Smooth muscle cell (in vitro differentiated cells): ENCODE data around the gene IVNS1ABP. TPM values are rescaled to one million over a fixed set of nuclear protein-coding genes. Genes with fewer than 3 reads are reported as not detected.

Experiments
- DNase-seq: peaks from one replicate; lab custom pipeline; 2025; ENCODE audit not compliant: unreplicated experiment; lab: John Stamatoyannopoulos, UW
- H2AFZ ChIP-seq: fragments of 200-600 bp; sonication (generic); 2 replicates; pipeline ENCODE4 v1.6.0; 2016; ENCODE audit warnings: antibody characterized with exemption, low read depth, mild to moderate bottlenecking
- H3F3A ChIP-seq: fragments of 200-600 bp; sonication (generic); 2 replicates; pipeline ENCODE4 v1.6.0; 2017; ENCODE audit warnings: antibody characterized with exemption, low read depth
- H3K27ac ChIP-seq: fragments of 200-600 bp; sonication (generic); 2 replicates; pipeline ENCODE4 v1.5.1; 2016; ENCODE audit warnings: low read depth, mild to moderate bottlenecking
- H3K27me3 ChIP-seq: fragments of 200-600 bp; sonication (generic); 2 replicates; pipeline ENCODE4 v1.6.1; 2016; ENCODE audit warnings: low read depth, mild to moderate bottlenecking
- H3K36me3 ChIP-seq: fragments of 200-600 bp; sonication (generic); 2 replicates; pipeline ENCODE4 v1.5.1; 2016; ENCODE audit warnings: low read depth
- H3K4me1 ChIP-seq: fragments of 200-600 bp; sonication (generic); 2 replicates; pipeline ENCODE4 v1.5.1; 2016; ENCODE audit warnings: low read depth
- H3K4me2 ChIP-seq: fragments of 200-600 bp; sonication (generic); 2 replicates; pipeline ENCODE4 v1.6.0; 2016; ENCODE audit warnings: mild to moderate bottlenecking
- H3K4me3 ChIP-seq: fragments of 200-600 bp; sonication (generic); 2 replicates; pipeline ENCODE4 v1.5.1; 2016; ENCODE audit warnings: mild to moderate bottlenecking
- H3K79me2 ChIP-seq: fragments of 200-600 bp; sonication (generic); 2 replicates; pipeline ENCODE4 v1.6.0; 2016; ENCODE audit warnings: low read depth, mild to moderate bottlenecking
- H3K9ac ChIP-seq: fragments of 200-600 bp; sonication (generic); 2 replicates; pipeline ENCODE4 v1.6.0; 2016; ENCODE audit warnings: low read depth
- H3K9me3 ChIP-seq: fragments of 200-600 bp; sonication (generic); replicated peaks from 2 replicates; pipeline ENCODE4 v1.5.1; 2016; ENCODE audit warnings: low read depth
- H4K20me1 ChIP-seq: fragments of 200-600 bp; sonication (generic); 2 replicates; pipeline ENCODE4 v1.6.0; 2016; ENCODE audit warnings: low read depth
- WGBS: methylation state at CpG from one replicate; pipeline ENCODE4 v1.1.7; 2016; ENCODE audit warnings: low lambda C conversion rate; 5-methylcytosine and 5-hydroxymethylcytosine counted together
- polyA plus RNA-seq: library from polyadenylated mRNA; unstranded; fragments of >200 nt; fragmentation: Nextera tagmentation; extraction: Ambion mirVana; gene quantifications from 2 replicates; pipeline ENCODE4 v1.2.1, GENCODE V29; 2016
- total RNA-seq: library from RNA; depleted of rRNA; stranded (reverse); fragments of >200 nt; gene quantifications from 2 replicates; pipeline ENCODE4 v1.2.3, GENCODE V29; 2014
- TF ChIP-seq, protein P1 (sequence below): fragments of 200-600 bp; sonication (generic); IDR thresholded peaks from 2 replicates; pipeline ENCODE4 v1.5.1; 2017; ENCODE audit warnings: borderline replicate concordance, mild to moderate bottlenecking, antibody characterized with exemption; ENCODE audit not compliant: insufficient read depth, poor library complexity, severe bottlenecking

Gene IVNS1ABP
- total and polyA plus RNA-seq, 2 experiments from 2014 or later, result 128 to 315 TPM

DNA sequence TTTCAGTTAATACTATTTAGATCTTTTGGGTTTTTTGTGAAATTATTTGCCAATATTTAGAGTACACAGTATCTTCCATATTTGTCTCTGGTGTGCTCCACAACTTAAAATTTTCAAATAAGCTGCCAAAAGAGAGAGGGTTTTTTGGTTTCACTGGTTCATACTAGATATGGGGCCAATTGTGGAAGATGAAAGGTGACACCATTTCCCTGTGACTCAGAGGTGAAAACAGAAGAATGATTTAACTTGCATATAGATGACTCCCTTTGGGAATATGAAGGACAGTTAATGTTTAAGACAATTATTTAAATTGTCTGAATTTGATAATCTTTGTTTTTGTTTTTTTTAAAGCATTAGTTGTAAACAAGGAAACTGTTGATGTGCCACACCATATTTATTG, 37.5 kb downstream of the IVNS1ABP start:
- H2AFZ ChIP-seq, result no peak overlapping the region
- no peaks in the 10 kb centered on the region for H3K36me3 ChIP-seq
- H3K4me3 ChIP-seq, result no peak overlapping the region
- H3K27me3 ChIP-seq, result no peaks in the 10 kb centered on the region
- no peak for DNase-seq
- no peaks in the 10 kb centered on the region for H4K20me1 ChIP-seq
- no peak overlapping the region for H3K27ac ChIP-seq
- no peak overlapping the region for H3K4me2 ChIP-seq
- no peaks in the 10 kb centered on the region for H3K9me3 ChIP-seq
- TF ChIP-seq, protein P1, sequence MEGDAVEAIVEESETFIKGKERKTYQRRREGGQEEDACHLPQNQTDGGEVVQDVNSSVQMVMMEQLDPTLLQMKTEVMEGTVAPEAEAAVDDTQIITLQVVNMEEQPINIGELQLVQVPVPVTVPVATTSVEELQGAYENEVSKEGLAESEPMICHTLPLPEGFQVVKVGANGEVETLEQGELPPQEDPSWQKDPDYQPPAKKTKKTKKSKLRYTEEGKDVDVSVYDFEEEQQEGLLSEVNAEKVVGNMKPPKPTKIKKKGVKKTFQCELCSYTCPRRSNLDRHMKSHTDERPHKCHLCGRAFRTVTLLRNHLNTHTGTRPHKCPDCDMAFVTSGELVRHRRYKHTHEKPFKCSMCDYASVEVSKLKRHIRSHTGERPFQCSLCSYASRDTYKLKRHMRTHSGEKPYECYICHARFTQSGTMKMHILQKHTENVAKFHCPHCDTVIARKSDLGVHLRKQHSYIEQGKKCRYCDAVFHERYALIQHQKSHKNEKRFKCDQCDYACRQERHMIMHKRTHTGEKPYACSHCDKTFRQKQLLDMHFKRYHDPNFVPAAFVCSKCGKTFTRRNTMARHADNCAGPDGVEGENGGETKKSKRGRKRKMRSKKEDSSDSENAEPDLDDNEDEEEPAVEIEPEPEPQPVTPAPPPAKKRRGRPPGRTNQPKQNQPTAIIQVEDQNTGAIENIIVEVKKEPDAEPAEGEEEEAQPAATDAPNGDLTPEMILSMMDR, result no peak
- H3K79me2 ChIP-seq, result no peaks in the 10 kb centered on the region
- H3F3A ChIP-seq, result no peaks in the 10 kb centered on the region
- no peak overlapping the region for H3K9ac ChIP-seq
- H3K4me1 ChIP-seq, result no peaks in the 10 kb centered on the region

DNA sequence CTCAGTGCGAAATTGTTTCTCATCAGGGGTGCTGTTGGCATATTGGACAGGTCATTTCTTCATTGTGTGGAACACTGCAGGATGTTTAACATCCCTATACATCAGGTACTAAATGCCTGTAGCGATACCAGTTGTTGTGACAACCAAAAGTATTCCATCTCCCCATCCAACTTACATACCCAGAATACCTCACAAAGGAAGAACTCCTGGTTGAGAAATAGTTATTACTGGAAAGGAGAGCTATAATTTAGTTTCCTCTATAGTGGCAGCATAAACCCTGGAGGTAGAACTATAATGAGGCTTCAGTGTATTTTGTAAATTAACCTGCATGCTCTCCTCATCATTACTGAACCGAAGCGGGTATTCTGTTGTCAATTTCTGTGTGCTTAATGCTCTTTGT, 45.1 kb downstream of the IVNS1ABP start:
- 95% methylated on average over 4 of the region's 4 CpGs for WGBS
- Histone ChIP-seq H3K27me3 (no peaks in the 10 kb centered on the region), H2AFZ (no peak overlapping the region), H3K4me2 (no peak overlapping the region), H4K20me1 (no peaks in the 10 kb centered on the region), H3K9me3 (no peaks in the 10 kb centered on the region), H3K36me3 (no peaks in the 10 kb centered on the region), H3K4me1 (no peaks in the 10 kb centered on the region), H3K9ac (no peak overlapping the region), H3F3A (no peaks in the 10 kb centered on the region), H3K27ac (no peak overlapping the region), H3K79me2 (no peaks in the 10 kb centered on the region), H3K4me3 (no peak overlapping the region)
- DNase-seq, result no peak
- TF ChIP-seq, protein P1, result no peak

DNA sequence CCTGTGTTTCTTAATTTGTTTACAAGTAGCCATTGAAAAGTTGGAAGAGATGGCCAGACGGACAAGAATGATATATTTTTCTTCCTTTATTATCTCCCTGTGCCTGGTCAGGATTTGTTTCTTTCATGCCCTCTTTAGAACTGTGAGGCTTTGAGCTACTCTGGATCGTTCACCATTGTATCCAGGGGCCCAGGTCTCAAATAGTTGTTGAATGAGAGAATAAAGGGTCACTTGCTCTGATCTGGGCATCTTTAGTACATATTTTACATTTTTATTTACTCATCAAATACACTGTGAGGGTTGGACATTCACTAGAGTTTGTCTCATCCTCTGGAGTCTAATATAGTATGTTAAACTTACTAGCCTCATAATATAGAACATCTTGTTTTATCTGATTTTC, 48.7 kb downstream of the IVNS1ABP start:
- no peak overlapping the region for H2AFZ ChIP-seq
- WGBS, result 85% methylated on average over 2 of the region's 2 CpGs
- no peak overlapping the region for H3K9ac ChIP-seq
- H3K4me3 ChIP-seq, result no peak overlapping the region
- DNase-seq, result no peak
- no peaks in the 10 kb centered on the region for H3K9me3 ChIP-seq
- H3K4me1 ChIP-seq, result no peaks in the 10 kb centered on the region
- no peak overlapping the region for H3K27ac ChIP-seq
- H3K4me2 ChIP-seq, result no peak overlapping the region
- no peaks in the 10 kb centered on the region for H3K36me3 ChIP-seq
- H4K20me1 ChIP-seq, result no peaks in the 10 kb centered on the region
- TF ChIP-seq, protein P1, result no peak
- no peaks in the 10 kb centered on the region for H3F3A ChIP-seq
- no peaks in the 10 kb centered on the region for H3K27me3 ChIP-seq
- H3K79me2 ChIP-seq, result no peaks in the 10 kb centered on the region

DNA sequence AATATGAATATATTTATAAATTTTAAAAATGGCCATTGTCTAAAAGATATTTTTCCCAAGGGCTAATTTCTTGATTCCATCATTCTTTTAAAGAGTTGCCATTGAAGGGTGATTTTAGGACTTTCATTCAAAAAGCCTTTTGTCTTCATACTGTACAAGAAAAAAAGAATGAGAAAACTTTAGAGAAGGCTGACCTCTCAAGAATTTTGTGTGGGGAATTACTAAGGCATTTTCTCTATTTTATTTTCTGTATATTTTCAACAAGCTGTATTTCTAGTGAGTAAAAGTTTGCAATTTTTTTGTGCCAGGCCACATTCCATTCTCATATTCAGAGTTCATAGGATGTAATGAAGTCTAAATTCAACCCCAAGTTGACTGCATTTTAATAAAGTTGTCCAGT, 49.3 kb downstream of the IVNS1ABP start:
- no peak for DNase-seq
- Histone ChIP-seq H3K4me1 (no peaks in the 10 kb centered on the region), H3K4me2 (no peak overlapping the region), H2AFZ (no peak overlapping the region), H3K9me3 (no peaks in the 10 kb centered on the region), H3K9ac (no peak overlapping the region), H3K79me2 (no peaks in the 10 kb centered on the region), H3K27ac (no peak overlapping the region), H3F3A (no peaks in the 10 kb centered on the region), H3K36me3 (no peaks in the 10 kb centered on the region), H4K20me1 (no peaks in the 10 kb centered on the region), H3K27me3 (no peaks in the 10 kb centered on the region), H3K4me3 (no peak overlapping the region)
- TF ChIP-seq, protein P1, result no peak
